HG03159 (cell line): ENCODE data around the gene ROR1.

Experiments
- ATAC-seq: cut with Tn5 transposase; IDR thresholded peaks from one replicate; pipeline ENCODE4 v1.9.1; 2021; ENCODE audit warnings: mild to moderate bottlenecking, moderate library complexity; ENCODE audit not compliant: unreplicated experiment

Gene ROR1

DNA sequence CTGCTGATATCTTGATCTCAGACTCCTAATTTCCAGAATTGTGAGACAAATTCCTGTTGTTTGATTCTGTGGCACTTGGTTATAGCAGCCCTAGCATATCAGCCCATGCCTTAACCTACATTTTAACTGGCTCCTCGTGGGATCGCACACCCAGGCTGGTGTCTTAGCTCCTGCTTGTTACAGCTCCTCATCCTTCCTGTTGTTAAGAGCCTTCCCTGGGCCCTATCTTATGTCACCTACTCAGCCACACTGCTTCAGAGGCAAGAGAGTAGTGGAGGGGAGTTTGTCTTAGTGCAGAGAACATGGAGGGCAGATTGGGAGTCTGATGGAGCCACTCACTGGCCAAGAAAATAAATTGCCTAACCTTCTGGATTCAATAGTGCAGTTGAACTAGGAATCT is 131.0 kb downstream of the ROR1 start:
- no peak for ATAC-seq

DNA sequence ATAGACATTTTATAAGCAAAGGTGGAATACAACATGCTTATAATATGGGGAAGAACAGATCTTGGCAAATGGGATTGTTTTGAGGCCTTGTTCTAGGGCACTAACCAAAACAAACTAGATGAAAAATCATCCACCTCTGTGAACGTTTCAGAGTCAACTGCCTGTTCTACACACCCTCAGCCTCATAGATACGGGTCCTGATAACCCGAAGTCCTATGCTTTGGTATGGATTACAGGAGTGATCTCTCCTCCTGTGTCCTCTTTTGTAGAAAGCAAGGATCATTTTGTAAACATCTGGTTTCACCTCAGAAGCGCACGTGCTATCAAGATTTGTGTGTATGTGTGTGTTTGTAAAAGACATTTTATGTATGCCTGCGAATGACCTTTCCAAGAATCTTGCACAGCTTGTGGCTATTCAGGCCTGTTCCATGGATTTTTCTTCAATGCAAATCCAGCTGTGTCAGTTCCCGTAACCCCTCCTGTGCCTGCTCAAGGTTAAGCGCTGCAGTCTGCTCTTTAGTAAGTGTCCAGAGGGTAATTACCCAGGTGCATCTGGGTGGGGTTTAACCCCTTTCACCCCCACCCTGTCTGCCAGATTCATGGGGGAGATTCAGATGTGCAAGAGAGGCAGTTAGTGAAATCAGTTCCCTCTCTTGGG is 132.4 kb downstream of the ROR1 start:
- ATAC-seq: no peak

DNA sequence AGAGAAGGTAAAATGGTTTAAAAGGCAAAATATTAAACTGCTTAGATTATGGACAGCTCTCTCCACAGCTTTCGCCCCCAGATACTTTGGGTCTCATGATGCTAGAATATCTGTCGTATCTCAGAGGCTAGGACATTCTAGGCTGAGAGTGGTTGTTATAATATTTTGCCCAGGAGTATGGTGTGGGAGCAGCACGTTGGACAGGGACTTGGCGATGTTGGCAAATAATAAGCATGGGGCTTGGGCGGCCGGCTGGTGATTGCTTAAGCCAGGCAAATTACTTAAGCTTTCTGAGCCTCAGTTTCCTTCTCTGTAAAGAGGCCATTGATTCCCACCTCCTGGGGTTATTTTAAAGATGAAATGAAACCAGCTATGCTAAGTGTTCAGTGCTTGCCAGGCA is 133.2 kb downstream of the ROR1 start:
- no peak for ATAC-seq

DNA sequence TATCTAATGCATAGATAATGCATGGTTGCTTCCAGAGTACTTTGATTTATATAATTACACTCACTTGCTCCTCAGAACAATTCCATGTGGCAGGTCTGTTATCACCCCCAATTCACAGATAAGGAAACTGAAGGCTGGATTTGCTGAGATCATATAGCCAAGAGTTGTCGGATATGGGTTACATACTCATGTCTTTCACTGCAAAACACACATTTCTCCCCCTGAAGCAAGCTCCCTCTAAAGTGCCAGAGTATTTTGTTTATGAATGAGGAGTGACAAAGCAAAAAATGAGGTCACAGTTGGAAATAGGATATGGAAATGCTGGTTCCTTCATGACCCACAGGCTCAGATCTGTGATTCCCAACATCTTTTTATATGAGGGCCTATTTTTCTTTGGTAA is 134.2 kb downstream of the ROR1 start:
- no peak for ATAC-seq

DNA sequence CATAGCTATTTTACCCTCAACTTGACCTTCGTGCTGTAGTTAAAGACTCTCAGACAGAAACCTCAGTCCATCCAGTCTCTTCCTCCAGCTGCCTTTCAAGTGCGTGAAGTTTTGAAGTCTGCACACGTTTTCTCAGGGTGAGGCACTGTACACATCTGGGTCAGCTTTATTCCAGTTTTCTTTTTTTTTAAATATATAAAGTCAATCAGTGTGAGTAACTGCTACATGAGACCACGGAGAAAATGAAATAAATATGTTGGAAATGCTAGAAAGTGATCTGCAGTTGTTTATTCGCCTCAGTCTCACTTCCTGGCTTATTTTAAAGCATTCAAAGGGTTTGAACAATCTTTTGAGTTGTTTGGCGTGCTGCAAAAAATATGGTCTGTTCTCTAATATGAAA is 135.7 kb downstream of the ROR1 start:
- no peak for ATAC-seq

DNA sequence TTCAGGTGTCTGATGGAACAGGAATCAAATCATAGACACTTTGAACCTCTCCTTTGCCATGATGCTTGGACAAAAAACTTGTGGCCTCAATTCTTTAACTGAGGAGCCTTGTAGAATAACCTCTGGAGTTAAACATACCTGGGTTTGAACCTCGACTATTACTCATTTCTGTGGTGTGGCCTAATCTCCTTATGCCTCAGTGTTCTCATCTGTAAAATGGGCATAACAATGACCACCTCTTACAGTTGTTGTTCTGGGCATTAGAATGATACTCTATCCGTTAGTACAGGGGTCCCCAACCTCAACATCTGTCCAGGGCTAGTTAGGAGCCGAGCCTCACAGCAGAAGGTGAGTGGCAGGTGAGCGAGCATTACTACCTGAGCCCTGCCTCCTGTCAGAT is 137.2 kb downstream of the ROR1 start:
- ATAC-seq: no peak

DNA sequence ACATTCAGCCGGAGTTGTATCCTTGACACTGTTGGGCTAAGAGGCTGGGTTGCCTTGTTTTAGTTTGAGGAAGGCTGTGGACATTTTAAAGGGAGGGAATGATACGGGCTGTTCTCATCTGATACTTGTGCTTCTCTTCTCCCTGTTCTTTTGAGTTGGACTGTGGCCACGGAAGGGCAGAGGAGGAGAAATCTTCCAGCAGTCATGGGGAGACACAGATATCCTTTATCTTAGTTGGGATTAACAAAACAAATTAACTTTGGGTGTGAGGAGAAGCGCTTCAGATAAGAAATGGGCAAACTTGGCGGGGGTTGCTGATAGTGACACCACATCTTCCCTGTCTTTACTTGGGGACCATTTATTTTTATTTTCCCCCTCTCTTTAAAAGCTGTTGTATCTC is 138.8 kb downstream of the ROR1 start:
- ATAC-seq: no peak

DNA sequence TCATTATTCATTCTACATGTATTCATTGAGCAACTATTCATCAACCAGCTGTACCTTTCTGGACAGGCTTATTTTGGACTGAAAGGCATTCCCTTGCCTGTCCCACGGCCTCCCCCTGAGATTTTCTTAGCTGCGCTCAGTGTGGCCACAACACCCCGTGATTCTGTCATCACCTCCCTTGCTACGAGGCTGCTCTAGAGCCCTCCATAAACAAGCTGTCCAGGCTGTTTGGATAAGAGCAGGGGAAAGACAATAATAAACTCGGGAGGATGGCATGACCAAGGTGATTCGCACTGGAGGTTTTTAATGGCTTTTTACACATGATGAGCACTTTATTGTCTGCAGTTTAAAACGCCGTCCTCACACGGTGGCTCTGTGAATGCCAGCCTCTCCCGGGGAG is 139.7 kb downstream of the ROR1 start:
- ATAC-seq: no peak

DNA sequence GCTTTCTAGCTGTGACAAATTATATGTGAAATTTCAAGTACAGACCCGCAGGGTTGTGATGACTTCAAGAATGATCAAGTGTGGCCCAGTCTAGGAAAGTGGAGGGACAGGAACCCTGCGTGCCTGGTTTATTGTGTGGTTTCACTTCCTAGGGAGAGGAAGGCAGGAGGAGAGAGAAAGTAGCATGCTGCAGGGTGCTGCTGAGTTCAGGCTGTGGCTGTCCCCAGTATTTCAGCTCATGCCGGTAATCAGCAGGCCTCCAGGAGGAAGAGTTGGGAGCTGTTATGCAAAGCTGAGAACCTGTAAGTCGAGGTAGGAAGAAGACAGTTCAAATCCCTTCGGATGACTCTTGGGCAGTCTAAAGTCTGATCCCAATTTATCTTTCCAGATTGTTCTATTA is 140.4 kb downstream of the ROR1 start:
- no peak for ATAC-seq

DNA sequence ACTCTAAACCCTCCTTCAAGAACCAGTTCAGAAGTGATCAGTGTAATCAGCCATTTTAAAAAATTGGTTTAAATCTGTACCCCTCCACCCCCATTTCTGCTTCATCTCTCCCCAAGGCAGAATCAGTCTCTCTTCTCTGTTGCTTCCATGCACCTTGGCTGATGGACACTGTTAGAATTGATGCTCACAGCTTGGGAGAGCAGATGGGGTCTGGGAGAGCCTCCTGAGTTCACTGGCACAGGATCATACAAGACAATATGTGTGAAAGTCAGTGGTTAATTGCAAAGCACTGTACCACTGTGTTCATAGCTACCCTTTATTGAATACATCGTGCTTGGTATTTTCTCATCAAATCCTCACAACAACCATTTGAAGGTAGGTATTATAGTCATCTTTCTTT is 140.9 kb downstream of the ROR1 start:
- ATAC-seq: no peak

DNA sequence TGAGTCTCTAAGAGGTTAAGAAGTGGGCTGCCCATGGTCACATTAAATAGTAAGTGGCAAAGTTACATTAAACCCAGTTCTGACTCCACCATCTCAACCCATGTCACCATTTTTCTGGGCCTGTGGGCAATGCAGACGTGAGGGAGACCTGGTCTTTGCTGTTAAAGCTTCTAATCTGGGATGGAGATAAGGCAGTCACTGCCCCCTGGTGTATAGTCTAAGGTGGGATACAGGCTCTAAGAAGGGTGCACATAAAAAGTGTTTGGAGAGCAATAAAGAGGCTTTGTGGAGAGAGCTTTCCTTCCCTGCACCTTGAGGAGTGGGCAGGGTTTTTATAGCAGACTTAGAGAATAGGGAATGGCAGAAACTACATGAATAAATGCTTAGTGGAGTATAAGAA is 141.3 kb downstream of the ROR1 start:
- no peak for ATAC-seq

DNA sequence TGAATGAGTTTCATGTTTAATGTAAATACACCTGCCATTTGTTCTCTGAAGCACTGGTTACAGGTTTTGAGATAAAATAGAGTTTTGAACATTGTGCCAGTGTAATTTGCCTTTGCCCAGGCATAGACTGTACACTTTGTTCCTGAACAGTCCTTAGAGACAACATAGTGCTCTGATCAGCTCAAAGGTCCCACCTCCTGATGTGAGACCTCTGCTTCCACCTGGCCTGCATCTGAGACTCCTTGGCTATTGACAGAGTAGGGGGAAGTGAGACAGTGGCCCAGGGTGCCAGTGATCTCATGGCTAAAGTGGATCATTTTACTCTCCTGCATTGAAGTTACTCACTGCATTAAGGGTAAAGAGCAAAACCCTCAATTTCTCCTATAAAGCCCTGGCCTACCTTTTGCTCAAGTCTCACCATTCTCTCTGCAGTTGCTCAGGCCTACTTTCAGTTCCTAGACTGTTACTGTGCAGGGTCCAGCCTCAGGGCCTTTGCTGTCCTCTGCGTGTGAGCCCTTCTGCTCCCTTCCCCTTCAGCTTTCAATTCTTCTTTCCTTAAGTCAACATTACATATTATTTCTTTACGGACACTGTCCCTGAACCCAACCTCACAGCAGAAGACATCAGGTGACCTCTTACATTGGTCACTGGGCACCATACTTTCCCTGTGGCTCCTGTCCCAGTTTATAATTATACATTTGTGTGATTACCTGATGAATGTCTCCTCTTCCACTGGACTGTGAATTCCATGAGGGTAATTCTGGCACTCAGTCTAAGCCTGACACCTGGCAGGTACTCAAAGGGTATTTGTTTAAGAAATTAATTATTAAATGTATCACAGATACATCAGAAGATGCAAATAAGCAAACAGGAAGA is 142.9 kb downstream of the ROR1 start:
- ATAC-seq: no peak

DNA sequence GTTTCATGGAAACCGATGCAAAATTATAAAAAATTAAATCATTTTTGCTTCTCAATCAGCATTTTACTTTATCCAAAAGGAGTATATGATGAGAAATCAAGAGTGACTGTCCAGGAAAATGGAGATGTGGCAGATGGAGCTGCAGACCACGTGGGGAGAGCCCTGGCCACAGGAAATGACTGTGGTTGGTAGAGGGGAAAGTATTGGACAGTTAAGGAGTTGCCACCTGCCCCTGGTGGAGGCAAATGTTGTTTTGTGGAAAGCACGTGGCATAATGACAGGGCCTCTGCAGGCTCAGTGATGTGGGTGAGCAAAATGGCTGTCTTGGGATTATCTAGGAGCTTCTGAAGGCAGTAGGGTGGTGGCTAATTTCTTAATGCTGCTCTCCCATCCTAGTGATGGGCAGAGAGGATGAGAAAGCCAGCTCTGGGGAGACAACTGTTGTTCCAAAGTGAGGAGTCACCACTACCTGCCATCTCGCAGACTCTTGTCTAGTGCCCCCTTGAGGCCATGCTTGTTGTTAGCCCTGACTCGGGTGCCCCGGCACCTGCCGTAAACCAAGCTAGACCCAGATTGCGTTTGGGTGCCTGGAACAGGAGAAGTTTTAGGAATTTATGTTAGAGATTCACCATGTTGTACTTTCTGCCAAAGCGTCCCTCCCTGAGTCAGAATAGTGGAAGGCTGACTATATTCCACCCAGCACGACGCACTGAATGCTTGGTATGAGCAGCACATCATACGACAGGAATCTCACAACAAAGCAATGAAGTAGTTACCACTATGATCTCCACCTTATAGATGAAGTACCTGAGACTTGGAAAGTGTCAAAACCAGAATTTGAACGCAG is 144.0 kb downstream of the ROR1 start:
- no peak for ATAC-seq

DNA sequence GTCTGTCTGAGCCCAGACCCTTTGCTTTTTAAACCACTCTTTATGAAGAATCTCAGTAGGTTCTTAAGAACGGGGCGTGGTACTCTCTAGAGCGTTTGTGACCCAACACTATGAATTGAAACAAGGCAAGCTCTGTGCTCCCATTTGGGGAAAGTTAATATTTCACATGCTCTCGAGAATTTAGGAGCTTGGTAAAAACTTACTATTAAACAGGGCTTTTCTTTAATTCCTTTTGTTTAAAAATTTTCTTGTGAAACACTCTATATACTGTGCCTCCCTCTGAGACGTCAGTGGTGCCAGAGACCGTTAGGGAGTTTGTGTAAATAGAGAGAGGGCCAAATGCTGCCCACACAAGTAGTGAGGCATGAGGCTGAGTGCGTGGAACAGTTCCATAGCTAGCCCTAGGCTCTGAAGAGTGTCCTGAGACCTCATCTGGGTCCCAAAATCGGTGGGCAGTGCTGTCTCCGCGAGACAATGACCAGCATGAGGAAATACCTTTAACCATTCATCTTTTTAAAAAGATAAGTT is 144.7 kb downstream of the ROR1 start:
- no peak for ATAC-seq

DNA sequence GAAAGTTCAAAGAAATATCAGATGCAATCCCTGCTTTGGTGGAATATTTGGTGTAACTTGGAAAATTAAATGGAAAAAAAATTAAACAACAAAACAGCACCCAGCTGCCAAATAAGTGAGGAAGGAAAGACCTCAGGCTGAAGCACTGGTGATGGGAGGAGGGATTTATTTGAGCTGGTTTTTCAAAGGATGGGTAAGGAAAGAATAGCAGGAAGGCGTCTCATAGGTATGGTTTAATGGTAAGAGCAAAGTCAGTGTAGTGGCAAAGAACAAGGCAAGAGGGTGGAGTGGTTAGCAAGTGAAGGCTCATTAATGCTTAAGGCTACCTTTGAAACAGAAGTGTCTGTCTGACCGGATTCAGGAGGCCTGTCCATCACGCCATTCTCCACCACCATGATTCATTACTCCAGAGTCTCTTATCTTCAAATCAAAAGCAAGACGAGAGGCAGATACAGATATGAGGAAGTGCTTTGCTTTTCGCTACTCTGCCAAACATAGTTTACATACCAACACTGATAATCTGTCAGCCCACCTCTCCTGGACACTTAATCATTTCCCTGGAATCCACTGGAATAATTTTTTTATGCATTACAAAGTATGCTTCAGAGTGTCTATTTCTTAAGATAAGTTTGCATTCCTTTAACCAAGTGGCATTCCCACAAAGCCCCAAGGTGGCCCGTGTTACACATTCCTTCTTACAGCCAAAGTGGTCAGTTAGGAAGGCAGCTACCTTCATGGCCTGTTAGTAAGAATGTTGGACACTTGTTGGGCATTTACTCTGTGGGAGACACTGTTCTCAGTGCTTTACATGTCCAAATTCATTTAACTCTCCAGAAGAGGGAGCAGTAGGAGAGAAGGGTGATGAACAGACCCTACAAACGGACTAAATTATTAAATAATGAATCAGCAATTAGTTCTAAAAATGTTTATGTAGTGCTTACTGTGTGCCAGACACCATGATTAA is 146.6 kb downstream of the ROR1 start:
- ATAC-seq: no peak

DNA sequence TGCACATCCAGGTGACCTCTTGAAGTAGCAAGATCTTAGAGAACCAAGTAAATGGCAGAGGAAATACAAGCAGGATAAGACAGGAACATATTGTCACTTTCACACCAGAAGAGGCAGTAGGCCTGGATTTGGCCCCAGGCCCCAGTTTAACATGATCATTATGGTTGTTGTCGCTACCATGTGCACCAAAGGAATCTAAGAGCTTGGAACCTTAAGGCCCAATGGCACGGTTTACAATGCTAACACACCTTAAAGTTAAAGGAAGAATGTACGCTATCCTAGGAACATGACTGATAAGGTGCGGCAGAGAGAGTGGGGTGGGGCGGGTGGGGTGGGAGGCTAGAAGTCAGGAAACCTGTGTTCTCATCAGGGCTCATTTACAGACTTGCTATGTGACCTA is 147.5 kb downstream of the ROR1 start:
- ATAC-seq: no peak

DNA sequence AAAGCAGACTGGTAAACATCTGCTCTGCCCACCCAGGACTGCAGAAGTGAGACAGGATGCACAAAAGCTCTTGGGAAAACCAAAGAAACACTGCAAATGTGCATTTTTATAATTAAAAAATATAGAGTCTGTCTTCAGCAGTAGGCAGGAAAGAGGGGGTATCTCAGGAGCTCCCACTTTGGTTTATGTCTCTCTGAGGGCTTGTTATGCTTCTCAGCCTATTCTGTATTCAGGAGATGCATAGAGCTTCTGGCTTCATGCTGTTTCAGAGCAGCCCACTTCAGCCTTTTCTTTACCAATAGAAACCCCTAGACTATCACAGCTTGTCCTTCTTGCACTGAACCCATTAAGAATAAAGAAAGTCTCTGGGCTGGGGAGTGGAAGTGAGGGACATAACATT is 148.0 kb downstream of the ROR1 start:
- ATAC-seq: no peak

DNA sequence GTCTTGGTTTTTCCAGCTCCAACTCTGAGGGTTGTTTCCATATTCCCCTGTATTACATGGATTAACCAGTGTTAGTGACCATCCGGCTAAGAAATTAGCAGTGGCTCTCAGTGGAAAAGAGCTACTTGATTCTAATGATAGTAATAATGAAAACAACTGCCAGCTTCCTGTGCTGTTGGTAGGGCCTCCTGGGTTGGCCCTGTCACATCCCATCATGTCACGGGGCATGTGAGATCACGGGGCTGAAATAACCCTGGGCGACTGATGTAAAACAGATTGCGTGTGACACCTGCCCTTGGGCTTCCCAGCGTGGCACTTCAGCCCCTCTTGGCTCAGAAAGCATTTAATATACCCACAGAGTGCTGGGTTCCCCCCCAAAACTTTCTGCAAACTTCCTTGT is 149.0 kb downstream of the ROR1 start:
- no peak for ATAC-seq

DNA sequence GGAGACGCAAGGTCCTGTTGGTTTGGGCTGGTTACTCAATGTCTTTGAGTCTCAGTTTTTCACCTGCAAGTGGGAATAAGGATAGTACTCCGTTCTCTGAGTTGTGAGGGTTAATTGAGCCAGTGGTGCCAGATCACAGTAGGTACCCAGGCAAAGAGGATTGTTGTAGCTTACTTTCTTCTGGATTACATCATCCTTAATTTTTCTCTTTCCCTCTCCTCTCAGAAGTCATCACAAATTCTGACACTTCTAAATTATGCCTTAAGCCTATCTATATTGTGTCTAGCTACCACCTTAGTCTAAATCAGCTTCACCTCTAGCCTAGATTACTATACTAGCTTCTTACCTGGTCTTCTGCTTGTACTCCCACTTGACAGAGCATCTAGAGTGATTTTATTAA is 149.5 kb downstream of the ROR1 start:
- ATAC-seq: no peak

DNA sequence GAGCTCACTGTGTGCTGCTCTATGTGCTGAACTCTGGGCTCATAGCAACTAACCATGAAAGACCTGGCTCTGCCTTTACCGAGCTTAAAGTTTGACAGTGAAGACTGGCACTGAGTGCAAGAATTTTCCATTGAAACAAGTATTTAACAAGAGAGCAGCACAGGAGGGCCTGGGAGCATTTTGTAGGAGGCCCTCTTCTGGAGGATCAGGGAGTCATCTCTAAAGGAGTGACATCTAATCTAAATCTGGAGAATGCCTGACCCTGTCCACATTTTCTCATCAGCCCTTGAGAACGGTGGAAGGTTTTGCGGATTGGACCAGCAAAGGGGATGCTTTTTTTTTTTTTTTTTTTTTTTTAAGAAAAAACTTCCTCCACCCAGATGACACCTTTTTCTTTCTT is 150.8 kb downstream of the ROR1 start:
- no peak for ATAC-seq
